HuH-7 (cell line): ENCODE data around the gene EYA4.

Source experiments
- DNase-seq: peaks from one replicate; pipeline ENCODE4 v3.0.0; 2011; ENCODE audit warnings: low spot score

The EYA4 gene

DNA sequence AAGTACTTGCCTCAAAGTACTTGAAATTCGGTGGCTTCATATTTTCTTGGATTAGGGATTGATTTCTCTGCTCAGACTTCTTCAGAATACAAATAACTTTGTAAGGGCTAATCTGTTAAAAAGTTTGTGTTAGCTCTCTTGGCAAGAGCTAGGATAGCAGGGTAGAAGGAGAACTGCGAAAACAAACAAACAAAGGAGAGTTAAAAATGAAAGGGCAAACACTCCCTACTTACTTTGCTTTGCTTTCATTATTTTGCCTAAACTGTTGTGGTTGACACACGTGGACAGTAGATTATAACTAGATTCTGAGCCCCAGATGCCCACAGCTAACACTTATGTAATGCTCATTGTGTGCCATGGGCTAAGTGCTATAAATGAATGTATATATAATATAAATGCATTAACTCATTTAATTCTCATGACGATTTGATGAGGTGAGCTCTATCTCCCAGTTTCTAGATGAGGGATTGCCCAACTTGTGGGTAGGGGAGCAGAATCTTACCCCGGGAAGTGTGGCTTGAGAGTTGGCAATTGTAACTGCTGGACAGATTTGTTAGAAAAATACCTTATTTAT, 48.7 kb downstream of the EYA4 start:
- DNase-seq: no peak

DNA sequence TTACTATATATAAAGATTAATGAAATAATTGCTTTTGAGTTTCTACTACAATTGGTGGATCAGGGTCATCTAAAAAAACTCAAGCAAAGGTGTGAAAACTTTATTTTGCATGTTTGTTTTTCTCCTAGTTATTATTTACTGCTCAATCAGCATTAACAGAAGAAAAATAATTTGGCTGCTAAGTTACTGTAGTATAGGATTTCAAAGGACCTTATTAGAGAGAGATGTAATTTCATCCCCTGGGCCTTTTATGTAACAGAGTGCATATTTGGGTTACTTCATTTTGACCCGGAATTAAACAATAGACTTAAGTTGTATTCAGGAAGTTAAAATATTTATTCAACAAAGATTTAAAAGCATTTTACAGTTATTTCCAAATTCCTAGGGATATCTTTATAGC, 49.8 kb downstream of the EYA4 start:
- no peak for DNase-seq

DNA sequence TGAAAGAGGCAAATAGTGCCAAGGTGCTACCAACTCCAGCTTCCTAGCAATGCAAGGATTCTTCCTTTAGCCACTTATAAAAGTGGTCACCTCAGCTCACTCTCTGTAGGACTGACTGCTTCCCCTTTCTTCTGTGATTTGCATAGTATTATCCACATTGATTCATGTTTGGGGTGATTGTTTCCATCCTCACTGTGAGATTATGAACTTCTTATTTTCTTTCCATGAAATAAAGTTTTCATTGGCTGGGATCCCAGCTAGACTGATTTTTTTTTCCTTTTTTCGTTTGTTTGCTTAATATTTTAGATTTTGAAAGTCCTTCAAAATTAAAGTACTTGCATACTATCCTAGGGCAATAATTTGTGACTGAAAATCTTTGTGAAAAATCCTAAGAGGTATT, 50.5 kb downstream of the EYA4 start:
- DNase-seq: no peak

DNA sequence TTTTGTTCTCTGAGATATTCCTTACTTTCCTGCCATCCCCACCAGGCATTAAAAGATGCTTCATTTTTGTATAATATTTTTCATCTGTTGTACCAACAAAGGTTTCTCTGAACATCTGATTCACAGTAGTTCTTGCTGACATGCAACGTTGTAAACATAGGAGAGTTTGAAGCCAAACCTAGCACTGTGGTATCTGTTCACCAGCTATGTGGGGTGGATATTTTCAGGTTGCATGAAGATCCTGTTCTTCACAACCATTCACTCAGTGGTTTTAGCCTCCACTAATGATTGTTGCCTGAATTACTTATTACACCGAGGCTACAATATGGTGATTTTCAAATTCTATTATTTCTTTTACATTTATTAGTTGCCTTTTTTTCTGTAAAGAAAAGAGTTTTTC, 56.5 kb downstream of the EYA4 start:
- no peak for DNase-seq

DNA sequence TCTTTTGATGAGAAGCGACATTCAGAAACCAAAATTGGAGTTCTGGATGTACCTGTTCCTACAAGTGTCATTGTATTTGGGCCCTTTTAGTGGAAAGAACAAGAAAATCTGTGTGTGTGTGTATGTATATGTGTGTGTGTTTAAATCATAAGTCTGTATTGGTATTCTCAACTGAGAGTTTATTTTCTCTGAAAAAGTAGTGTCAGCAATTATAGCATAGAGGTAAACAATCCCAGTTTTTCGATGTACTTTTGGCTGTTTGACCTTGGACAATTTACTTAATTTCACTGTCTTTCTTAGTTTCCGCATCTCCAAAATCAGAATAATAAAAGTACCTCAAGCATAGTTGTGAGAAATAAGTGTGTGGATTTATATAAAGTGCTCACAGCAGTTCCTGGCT, 57.2 kb downstream of the EYA4 start:
- DNase-seq: no peak

DNA sequence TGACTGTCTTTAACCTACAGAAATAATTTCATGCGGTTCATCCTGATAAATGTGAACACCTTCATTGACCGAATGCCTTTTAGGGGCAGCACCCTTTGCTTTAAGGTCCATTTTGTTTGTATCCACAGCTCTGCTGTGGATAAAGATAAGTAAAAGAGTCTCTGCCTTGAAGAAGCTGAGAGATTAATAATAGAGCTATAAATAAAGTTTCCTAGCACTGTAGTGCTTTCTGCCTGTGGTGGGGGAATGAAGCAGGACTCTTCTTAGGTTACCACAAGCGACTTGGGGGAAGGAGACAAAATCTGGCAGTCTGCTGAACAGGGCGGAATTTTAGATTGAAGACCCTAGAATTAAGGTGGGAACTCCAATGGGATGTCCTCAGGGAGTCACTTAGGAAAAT, 57.6 kb downstream of the EYA4 start:
- no peak for DNase-seq

DNA sequence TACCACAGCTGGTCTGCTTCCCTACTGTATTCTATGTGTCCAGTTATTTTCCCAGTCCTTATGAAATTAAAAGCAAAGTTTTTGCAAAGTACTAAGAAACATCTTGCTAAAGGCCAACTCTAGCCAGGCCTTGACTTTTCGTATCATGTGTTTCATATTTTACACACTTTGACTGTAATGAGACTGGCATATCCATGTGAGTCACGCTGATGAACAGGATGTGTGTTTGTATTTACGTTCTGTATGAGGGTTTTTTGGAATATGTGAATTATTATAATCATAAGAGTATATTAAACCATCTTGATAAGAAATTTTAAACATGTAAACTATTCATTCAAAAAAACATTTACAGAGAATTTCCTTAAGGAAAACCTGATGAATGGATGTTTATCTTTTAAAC, 59.7 kb downstream of the EYA4 start:
- no peak for DNase-seq

DNA sequence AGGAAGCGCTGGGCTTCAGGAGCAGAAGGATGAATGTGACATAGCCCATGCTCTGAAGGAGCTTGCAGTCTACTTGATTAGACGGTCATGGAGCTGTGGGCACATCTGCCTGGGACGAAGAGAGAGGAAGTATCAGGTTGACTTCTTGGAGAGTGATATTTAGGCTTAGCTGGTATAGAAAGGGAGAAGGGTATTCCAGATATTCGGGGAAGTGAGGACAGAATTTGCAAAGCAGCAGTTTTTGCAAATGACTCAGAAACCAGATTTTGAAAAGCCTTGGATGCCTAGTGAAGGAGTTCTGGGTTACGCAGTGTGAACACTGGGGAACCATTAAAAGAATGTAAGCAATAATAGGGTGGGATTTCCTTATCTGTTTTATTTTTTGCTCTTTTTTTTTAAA, 60.7 kb downstream of the EYA4 start:
- DNase-seq: no peak

DNA sequence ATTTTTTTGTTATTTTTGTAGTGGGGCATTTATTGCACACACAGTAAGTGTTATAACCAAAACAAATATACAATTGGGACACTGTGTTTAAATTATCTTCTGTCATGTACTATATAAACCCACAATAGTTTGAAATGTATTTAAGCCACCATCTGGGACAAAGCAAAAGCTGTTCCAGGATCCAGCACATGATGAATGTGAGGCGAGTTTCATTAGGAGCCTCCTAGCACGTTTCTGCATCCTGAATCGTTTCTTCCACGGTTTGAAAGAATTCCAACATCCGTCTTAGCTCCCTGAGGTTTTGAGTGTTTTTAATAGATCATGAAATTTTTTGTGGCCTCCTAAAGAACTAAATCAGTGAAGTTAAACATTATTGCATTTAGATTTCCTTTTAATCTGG, 65.8 kb downstream of the EYA4 start:
- DNase-seq: no peak

DNA sequence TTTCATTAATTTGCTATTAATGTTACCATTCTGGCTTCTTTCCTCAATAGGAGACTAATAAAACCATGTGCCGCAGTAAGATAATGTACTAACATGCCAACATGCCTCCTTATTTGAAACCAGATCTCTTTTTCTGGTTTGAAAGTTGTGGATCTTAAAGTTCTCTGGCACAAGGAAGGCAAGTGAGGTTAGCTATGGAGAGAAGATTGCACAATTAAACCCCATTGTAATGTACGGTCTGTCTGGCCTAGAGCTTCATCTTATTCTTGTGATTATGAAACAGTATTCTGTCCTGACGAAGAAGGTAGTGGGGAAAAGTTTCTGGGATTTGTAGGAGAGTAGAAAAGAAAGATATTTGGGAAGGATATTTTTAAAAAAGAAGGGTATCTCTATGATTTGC, 68.4 kb downstream of the EYA4 start:
- DNase-seq: no peak

DNA sequence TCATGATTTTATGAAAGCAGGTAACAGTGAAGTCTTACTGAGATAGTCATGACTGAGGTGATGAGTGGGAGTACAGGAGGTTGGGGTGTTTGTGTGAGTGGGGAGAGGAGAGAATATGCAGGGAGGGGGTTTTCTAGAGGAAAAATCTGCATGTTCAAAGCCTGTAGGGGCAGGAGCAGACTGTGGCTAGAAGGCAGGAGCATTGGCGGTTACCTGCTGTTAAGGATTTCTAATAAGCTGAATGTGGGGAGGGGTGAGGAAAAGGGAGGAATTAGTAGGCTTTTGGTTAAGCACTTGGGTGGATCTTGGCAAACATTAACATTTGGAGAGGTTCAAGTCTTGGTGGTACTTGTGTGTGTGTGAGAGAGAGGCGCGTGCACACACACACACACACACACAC, 70.8 kb downstream of the EYA4 start:
- no peak for DNase-seq

DNA sequence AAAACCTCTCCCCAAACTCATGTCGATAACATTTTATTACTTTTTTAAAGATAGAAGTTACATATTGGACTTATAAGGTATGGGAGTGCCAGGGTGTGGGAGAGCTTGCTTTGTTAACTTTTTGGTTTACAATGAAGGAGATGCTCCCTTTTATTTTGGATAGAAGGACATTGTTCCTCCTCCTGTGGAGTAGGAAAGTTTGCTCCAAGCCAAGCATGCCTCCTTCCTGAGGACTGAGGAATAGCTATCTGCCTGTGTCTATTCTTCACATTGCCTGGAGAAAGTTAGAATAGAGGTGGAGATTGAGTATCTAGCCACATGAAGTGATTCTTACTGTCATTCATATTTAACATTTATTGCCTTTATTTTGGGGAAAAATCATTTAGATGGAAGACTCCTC, 71.9 kb downstream of the EYA4 start:
- DNase-seq: no peak

DNA sequence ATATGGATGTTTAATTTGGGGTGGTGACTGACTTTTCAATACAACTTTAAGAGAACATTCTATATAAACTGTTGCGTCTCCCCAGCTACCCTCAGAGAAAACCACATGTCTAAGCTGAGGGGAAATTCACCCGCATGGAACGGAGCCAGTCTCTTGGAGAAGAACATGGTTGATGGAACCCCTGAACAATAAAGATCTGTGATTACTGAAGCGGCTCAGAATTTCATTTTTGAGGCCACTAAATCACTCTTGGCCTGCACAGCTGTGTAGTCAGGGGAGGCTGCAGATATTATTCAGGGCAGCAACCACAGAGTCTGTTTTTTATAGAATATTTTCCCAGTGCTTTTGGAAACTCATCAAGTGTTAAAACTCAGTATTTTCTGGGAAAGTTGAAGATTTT, 73.8 kb downstream of the EYA4 start:
- DNase-seq: no peak

DNA sequence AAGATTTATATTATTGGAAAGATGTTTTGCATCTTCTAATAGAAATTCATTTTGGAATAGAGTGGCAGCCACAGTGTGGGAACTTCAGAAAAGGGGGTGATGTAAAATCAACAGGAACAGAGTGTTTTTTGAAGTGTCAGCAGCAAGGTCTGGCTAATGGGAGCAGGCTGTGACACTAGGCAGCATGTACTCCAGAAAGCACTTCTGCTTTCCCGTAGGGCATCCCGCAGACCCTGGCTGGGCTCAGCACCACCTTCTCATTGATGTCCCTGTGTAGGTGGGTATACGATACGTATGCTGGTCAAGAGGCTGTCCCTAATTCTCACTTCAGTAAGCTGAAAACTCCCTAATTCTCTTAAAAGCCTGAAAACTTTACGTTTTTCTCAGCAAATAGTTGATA, 74.7 kb downstream of the EYA4 start:
- DNase-seq: no peak

DNA sequence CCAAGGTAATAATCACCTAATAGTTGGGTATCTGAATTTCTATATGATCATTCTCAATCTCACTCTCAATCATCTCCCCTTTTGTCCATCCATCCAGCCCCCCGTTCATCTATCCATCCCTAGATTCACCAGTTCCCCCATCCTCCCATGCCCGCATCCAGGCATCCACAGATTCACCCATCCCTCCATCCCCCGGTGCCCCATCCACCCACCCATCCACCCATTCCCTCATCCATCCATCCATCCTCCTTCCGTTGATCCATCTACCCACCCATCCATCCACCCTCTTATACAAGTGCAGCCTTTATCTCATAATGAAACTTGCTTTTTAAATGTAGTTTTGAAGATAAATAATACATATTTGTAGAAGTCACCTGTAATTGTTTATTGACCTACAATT, 76.5 kb downstream of the EYA4 start:
- no peak for DNase-seq

DNA sequence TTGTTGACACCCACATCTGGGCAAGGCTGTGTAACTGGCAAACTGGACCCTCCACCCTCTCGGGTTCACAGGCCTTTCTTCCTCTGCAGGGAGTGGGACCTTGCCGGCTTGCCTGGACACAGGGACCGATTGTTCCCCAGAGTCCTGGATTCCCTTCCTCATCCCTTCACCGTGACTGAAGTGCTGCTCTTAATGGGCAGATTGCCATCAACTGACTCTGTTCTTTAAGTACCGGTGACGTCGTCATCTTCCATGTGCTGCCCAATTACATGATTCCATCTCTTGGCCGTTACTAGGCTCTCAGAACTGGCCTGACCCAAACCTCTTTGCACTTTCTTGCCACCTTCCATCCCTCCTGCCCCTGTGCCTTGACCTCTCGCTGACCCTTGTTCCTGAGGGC, 85.4 kb downstream of the EYA4 start:
- no peak for DNase-seq

DNA sequence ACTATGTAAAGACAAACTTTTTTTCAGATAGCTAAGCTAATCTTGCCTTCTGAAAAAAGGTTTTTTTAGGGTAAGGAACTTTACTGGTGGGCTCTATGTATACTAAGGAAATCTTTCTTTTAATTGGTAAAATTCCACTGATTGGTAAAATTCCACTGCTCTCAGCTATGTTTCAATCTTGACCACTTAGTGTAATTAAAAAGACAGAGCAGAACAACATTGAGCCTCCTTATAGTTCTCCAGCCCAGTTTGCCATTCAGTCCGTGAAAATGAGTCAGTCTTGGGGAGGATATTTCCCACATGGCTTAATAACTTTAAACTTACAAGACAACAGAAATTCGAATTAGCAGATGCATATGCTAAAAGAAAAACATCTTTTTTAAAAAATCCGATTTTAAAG, 92.7 kb downstream of the EYA4 start:
- DNase-seq: no peak

DNA sequence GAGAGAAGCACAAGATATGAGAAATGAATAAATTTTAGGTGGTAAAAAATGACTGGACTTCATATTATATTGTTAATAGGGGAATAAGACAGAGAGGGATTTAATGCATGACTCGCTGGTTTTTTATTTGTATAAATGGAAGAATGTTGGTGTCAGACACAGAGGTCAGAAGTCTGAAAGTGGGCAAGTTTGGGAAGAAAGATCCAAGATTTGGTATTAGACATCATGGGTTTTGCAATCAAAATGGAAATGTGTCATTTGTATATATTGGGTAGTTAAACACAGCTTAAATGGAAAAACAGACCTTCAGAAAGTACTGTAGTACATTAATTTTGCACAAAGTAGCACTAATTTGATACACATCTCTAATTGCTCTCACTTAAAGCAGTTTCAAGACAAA, 96.2 kb downstream of the EYA4 start:
- DNase-seq: no peak

DNA sequence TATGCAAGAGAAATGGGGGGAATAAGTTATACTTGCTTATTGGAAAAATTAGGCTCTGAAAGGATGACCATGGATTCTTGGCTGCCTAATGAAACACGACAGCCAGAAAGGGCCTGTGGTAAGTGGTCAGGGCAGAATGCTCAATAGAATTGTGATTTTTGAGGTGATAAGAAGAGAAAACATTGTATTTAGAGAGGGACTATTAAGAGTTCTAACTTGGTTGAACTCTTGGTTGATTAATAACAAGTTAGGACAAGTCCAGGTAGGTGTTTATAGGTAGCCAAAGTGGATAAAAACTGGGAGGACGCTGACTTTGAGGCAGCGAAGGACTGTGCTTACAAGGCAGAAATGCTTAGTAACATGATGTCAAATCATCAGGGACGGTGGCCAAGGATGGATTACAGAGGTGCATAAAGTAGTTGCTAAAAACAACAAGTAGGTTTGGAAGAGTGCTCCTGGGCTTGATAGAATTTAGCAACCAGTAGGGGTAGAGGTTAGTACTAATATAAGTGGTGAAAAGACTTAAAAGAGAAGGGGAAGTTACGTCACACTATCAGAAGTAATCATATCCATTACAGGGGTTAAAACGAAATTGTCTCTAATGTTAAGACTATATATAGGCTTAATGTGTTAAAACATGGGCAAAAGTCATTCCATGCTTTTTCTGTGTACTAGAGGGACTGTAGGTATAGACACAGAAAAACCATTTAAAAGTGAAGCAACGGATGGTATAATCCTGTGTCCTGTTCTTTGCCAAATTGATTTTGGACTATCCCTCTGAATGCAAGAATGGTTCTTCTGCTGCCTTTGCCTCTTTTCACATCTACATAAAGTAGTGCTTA, 98.6 kb downstream of the EYA4 start:
- no peak for DNase-seq

DNA sequence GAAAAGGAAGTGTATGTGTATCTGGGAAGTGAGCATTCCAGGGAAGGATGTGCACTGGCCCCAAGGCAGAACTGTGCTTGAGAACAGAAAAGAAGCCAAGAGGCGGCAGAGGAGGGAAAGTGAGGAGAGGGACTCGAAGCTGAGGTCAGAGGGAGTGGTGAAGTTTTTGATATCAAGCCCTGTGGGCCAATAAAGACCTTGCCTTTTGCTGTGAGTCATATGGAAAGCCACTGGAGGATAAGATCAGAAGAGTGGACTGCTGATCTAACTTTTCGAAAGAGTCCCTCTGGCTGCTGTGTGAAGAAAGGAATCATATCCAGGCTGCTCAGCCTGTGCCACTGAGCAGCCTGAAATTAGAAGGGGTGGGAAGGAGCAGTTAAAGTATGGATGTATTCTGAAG, 99.4 kb downstream of the EYA4 start:
- no peak for DNase-seq

DNA sequence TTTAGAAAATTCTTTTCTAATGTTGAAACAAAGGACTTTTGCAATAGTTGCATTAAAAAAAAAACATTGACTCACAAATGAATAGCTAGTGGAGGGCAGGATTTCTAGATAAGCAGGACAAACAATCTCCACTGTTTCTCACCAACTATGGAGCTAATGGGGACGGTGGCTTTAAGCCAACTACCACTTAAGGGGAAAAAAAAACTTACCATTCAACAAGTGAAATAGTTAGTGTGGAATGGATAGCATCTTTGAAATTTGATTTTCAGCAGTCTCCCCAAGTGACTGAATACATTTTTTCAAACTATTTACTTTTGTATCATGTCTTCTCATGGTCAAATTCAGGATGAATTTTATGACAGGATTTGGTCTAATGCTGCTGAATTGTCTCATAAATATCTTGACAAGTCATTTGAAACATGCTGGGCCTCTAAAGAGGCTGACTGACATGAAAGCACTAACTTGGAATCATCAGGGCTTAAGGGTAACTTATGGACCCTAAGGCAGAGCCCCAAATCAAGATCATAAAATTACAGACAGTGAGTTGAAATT, 100.5 kb downstream of the EYA4 start:
- peak; percentile 34 for DNase-seq

DNA sequence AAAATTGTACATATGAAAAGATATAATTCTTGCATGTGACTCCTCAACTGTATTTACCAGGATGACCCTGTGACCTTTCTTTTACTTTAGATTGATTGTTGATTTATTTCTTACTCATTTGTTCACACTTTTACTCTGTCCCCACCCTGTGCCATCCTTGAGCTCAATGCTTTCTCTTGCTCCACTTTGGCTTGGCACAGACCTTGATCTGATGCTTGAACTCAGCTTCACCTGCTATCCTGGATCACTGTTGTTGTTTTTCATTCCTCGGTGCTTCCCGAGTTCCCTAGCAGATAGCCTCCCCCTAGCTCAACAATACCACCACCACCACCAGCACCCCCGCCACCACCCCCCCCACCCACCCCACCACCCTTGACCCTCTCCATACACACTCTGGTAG, 102.1 kb downstream of the EYA4 start:
- no peak for DNase-seq

DNA sequence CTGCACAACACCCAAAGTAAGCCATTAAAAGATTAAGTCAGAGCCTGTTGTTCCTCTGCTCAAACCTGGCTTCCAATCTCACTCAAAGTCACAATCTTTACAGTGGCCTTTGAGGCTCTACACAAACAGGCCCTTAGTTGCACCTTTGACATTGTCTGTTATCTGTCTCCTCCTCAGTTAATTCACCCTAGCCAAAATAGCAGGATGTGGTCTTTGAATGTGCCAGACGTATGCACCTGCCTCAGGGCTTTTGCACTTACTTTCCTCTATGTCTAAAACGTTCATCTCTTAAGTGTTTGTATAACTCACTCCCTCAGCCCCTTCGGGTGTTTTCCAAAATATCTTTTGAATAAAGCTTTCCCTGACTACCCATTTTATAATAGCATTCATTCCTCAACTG, 107.7 kb downstream of the EYA4 start:
- DNase-seq: no peak

DNA sequence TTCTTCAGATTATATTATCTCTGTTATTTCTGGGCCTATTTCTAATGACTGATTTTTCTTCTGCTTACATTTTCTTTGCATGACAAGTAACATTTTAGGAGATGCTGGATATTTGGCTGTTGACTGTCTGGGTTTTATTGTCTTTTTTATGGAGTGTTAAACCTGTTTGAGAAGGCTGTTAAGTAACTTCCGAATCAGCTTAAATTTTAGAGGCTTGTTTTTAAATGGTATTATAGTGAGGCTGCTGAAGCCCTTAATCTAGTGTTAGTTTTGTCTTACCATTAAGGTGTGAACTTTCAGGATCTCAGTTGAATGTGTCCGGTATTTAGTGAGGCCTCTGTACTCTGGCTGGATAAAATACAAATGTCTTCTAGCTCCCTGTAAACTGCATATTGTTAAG, 109.8 kb downstream of the EYA4 start:
- DNase-seq: no peak
